Activated gamma-delta T cell treated with Interleukin-2 at 50 U/mL for 16 hours (primary cell): Measurements from ENCODE around the gene KLHL29.

Experiments used
- DNase-seq: peaks from one replicate; pipeline ENCODE4 v3.0.0-alpha.2; 2020

KLHL29 gene

DNA sequence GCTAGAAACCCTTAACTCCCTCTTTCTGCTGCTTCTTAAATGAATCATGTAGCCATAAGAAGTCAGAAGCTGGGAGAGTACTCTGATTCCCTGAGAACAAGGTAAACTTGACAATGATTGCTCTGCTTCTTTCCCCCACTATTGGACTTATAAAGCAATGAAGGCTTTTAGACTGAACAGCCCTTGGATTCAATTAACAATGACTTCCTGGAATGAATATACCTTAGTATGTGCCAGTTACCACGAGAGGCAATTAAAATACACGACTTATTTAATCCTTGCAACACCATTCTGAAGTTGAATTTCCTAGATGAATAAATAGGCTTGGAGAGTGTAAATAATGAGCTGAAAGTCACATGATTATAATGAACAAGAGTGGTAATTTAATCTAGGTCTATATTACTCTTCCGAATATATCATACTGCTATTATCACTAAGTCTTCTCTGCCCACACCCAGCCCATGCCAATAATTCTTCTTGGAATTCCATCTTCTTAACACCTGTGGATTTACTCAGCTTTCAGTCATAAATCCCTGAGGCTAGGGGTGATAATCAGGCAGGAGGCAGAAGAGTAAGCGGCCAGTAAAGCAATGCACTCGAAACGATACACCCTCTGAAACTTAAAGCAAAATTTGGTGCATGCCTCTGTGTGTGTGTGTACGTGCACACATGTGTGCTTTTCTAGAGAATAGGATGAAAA, 371.8 kb downstream of the KLHL29 start:
- DNase-seq = no peak

DNA sequence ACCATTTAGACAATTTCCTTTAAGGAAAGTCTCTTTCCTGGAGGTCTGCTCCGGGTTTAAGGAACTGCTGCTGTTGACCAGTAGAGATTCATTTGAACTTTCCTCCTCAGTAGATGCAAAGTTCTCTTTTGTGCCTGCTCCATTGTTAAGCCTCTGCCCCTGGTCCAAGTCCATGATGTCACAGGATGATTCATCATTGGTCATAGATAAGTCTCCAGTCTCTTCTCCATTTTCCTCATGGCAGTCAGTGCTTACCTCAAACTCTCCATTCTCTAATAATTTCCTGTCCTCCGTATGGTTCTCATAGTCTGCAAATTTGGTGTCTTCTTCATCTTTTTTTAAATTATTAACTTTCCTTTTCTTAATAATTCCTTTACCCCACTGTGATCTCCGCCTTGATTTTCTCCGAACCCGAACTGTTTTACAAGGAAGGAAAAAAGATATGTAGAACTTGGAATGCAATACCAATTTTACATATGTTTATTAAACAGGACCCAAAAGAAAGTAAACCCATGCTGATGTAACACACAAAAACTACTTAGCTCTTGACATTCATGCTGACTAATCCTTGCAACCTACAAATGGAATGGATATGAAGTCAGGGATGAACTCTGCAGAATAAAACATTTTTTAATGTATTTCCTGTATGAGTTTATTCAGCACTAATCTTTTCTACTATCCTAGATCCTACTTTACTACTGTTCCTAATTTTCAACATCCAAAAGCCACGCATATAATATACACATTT, 372.9 kb downstream of the KLHL29 start:
- DNase-seq = no peak
